ENCODE data around the gene RNF217. TPM values are rescaled to one million over a fixed set of nuclear protein-coding genes. Genes with fewer than 3 reads are reported as not detected.

RNF217 gene
- polyA plus RNA-seq, 1 donor (not counting 4 experiments of a cell fraction or from before 2014, with no cell fraction given): 44.0 TPM

DNA sequence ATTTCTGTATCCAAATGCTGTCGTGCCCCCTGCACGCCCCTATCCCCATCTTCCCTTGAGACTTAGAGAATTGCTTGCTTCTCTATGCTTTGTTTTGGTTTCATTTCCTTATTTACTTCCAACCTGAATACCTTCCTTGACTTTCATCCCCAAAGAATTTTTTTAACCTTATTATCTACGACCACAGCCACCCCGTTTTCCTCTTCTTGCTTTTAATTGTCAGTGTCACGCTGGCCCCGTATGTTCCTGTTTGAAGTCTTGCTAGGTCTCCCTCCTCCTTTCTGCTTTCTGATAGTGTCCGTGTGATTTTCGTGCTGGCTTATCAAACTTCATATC is 40.1 kb downstream of the RNF217 start:
- FAIRE-seq (no peak), DNase-seq (ENCODE audit: low read depth, low spot score) (no peak)
- Histone ChIP-seq H3K4me2 (ENCODE audit: control insufficient read depth, extremely low read depth, insufficient read depth, low read depth, low read length) (no peak overlapping the region), H3K27me3 (ENCODE audit: control insufficient read depth, extremely low read depth, insufficient read depth, low read length) (no peaks in the 10 kb centered on the region), H3K79me2 (ENCODE audit: control insufficient read depth, insufficient read depth, low read length) (peaks cover 56% of the 10 kb centered on the region), H4K20me1 (ENCODE audit: control insufficient read depth, extremely low read depth, insufficient read depth, low read length) (no peaks in the 10 kb centered on the region), H3K27ac (ENCODE audit: control insufficient read depth, insufficient read depth, low read length) (no peak overlapping the region), H3K4me3 (ENCODE audit: control insufficient read depth in 2 of 3, extremely low read depth in 1 of 3, insufficient read depth in 2 of 3, low read depth in 1 of 3, low read length in 3 of 3) (no peak overlapping the region), H3K9me1 (ENCODE audit: control insufficient read depth, extremely low read depth, insufficient read depth, low read length) (no peaks in the 10 kb centered on the region), H3K9me3 (ENCODE audit: control insufficient read depth, low read depth, low read length) (no peaks in the 10 kb centered on the region), H3K4me1 (ENCODE audit: control insufficient read depth, extremely low read depth, insufficient read depth, low read length) (peaks cover 10% of the 10 kb centered on the region), H3K36me3 (ENCODE audit: control insufficient read depth in 2 of 2, extremely low read depth in 1 of 2, insufficient read depth in 2 of 2, low read length in 2 of 2) (peaks cover 4 to 7% of the 10 kb centered on the region in 2 experiments), H3K9ac (ENCODE audit: control insufficient read depth, extremely low read depth, insufficient read depth, low read length) (no peak overlapping the region), H2AFZ (ENCODE audit: control insufficient read depth, low read length) (no peak overlapping the region)
- TF ChIP-seq EZH2 (IDR thresholded peaks at IDR 0.05; ENCODE audit: low read length) (no peak), CTCF (optimal IDR thresholded peaks at IDR 0.05 in 1 of 3, IDR thresholded peaks at IDR 0.05 in 1 of 3, conservative IDR thresholded peaks at IDR 0.05 in 1 of 3; ENCODE audit: extremely low read depth in 1 of 3, insufficient read depth in 2 of 3, low read length in 3 of 3) (no peak)
- dilution Hi-C loops (cut with MboI; ENCODE audit: extremely low pct_ligation_motif_present, low sequenced_read_pairs): no loop called here

DNA sequence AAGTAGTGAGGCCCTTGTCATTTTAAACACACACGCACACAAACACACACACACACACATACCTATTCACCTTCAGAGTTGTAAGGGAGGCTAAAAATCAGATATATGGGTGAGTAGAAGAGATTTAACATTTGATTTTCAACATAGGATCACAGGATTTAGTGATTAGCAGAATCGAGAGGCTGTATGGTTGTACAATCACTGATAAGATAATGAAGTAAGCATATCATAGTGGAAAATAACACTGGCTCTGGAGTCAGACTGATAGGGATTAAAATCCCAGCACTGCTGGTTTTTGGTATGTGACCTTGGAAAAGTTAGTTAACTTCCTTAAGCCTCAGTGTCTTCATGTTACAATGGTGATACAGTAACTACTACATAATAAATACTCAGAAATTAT is 40.8 kb downstream of the RNF217 start:
- peaks cover 16% of the 10 kb centered on the region for H3K4me1 ChIP-seq (ENCODE audit: control insufficient read depth, extremely low read depth, insufficient read depth, low read length)
- no peaks in the 10 kb centered on the region for H4K20me1 ChIP-seq (ENCODE audit: control insufficient read depth, extremely low read depth, insufficient read depth, low read length)
- no peaks in the 10 kb centered on the region for H3K27me3 ChIP-seq (ENCODE audit: control insufficient read depth, extremely low read depth, insufficient read depth, low read length)
- no peak overlapping the region for H3K4me3 ChIP-seq (ENCODE audit: control insufficient read depth in 2 of 3, extremely low read depth in 1 of 3, insufficient read depth in 2 of 3, low read depth in 1 of 3, low read length in 3 of 3)
- H2AFZ ChIP-seq (ENCODE audit: control insufficient read depth, low read length): no peak overlapping the region
- H3K9me1 ChIP-seq (ENCODE audit: control insufficient read depth, extremely low read depth, insufficient read depth, low read length): no peaks in the 10 kb centered on the region
- H3K9ac ChIP-seq (ENCODE audit: control insufficient read depth, extremely low read depth, insufficient read depth, low read length): no peak overlapping the region
- H3K4me2 ChIP-seq (ENCODE audit: control insufficient read depth, extremely low read depth, insufficient read depth, low read depth, low read length): no peak overlapping the region
- no peak for TF ChIP-seq CTCF (optimal IDR thresholded peaks at IDR 0.05 in 1 of 3, IDR thresholded peaks at IDR 0.05 in 1 of 3, conservative IDR thresholded peaks at IDR 0.05 in 1 of 3; ENCODE audit: extremely low read depth in 1 of 3, insufficient read depth in 2 of 3, low read length in 3 of 3)
- TF ChIP-seq EZH2 (IDR thresholded peaks at IDR 0.05; ENCODE audit: low read length): no peak
- H3K9me3 ChIP-seq (ENCODE audit: control insufficient read depth, low read depth, low read length): no peaks in the 10 kb centered on the region
- peaks cover 49% of the 10 kb centered on the region for H3K79me2 ChIP-seq (ENCODE audit: control insufficient read depth, insufficient read depth, low read length)
- no peak for DNase-seq (ENCODE audit: low read depth, low spot score)
- FAIRE-seq: no peak
- dilution Hi-C loops (cut with MboI; ENCODE audit: extremely low pct_ligation_motif_present, low sequenced_read_pairs): no loop called here
- H3K36me3 ChIP-seq (ENCODE audit: control insufficient read depth in 2 of 2, extremely low read depth in 1 of 2, insufficient read depth in 2 of 2, low read length in 2 of 2): peaks cover under 1 to 3% of the 10 kb centered on the region in 2 experiments
- H3K27ac ChIP-seq (ENCODE audit: control insufficient read depth, insufficient read depth, low read length): no peak overlapping the region
